CD4-positive, alpha-beta memory T cell (primary cell): Measurements from ENCODE around the gene CSPG4. TPM values are rescaled to one million over a fixed set of nuclear protein-coding genes. Genes with fewer than 3 reads are reported as not detected.
"Not testable (repeated sequence)": the region's sequence is repeated elsewhere in the genome, so short reads cannot be mapped to it uniquely, and the experiment has no call there.

Source experiments
- CTCF ChIA-PET: fragments of 350-600 bp; sonication (Branson Sonifier 250); formaldehyde crosslinking; loops from one replicate; lab custom pipeline; 2021; ENCODE audit warnings: inconsistent platforms; ENCODE audit not compliant: partially characterized antibody; lab: Charles Lee
- POLR2A ChIA-PET: fragments of 350-600 bp; sonication (Branson Sonifier 250); formaldehyde crosslinking; loops from one replicate; lab custom pipeline; 2021; ENCODE audit not compliant: partially characterized antibody; lab: Charles Lee
- DNase-seq, 5 donors: peaks; one replicate each; pipeline versions ENCODE4 v3.0.0 to v3.0.0-alpha.2; 2020 to 2022; ENCODE audit warnings: mixed read lengths in 1 of 5
- H3K27ac ChIP-seq: one replicate; pipeline ENCODE4 v1.7.0; 2013; ENCODE audit warnings: low read depth, low read length
- H3K27me3 ChIP-seq: 2 replicates; pipeline ENCODE4 v1.7.0; 2013; ENCODE audit warnings: mild to moderate bottlenecking, low read length, moderate library complexity; ENCODE audit not compliant: insufficient read depth
- H3K36me3 ChIP-seq: 2 replicates; pipeline ENCODE4 v1.7.0; 2013; ENCODE audit warnings: mild to moderate bottlenecking, low read length, moderate library complexity; ENCODE audit not compliant: insufficient read depth
- H3K4me1 ChIP-seq: 2 replicates; pipeline ENCODE4 v1.7.0; 2013; ENCODE audit warnings: mild to moderate bottlenecking, low read length, moderate library complexity; ENCODE audit not compliant: insufficient read depth
- H3K4me3 ChIP-seq, 2 donors: one replicate each; pipeline ENCODE4 v1.7.0; 2013; ENCODE audit warnings: low read length in 2 of 2, mild to moderate bottlenecking in 1 of 2
- H3K9me3 ChIP-seq, 2 donors: one replicate each; pipeline ENCODE4 v1.7.0; 2013; ENCODE audit warnings: low read length in 2 of 2, control low read depth in 1 of 2; ENCODE audit not compliant: control insufficient read depth in 1 of 2
- H3K27ac Mint-ChIP-seq, 7 donors: one replicate each; pipeline ENCODE4 v1.8.0; 2020 to 2021; ENCODE audit warnings: mixed read lengths in 7 of 7, mild to moderate bottlenecking in 6 of 7, inconsistent platforms in 3 of 7, moderate library complexity in 3 of 7
- H3K27me3 Mint-ChIP-seq, 2 donors: one replicate each; pipeline ENCODE4 v1.8.0; 2020 to 2021; ENCODE audit warnings: mixed read lengths in 2 of 2
- H3K36me3 Mint-ChIP-seq, 2 donors: one replicate each; pipeline ENCODE4 v1.8.0; 2020 to 2021; ENCODE audit warnings: mixed read lengths in 2 of 2, inconsistent platforms in 1 of 2, mild to moderate bottlenecking in 1 of 2
- H3K4me1 Mint-ChIP-seq, 4 donors: one replicate each; pipeline ENCODE4 v1.8.0; 2020 to 2021; ENCODE audit warnings: mixed read lengths in 4 of 4, mild to moderate bottlenecking in 1 of 4
- H3K4me3 Mint-ChIP-seq, 8 donors: one replicate each; pipeline ENCODE4 v1.8.0; 2020 to 2021; ENCODE audit warnings: mixed read lengths in 8 of 8, mild to moderate bottlenecking in 7 of 8, moderate library complexity in 6 of 8, inconsistent platforms in 3 of 8
- H3K9me3 Mint-ChIP-seq, 8 donors: one replicate each; pipeline ENCODE4 v1.8.0; 2020 to 2021; ENCODE audit warnings: mixed read lengths in 8 of 8, mild to moderate bottlenecking in 5 of 8, inconsistent platforms in 3 of 8, moderate library complexity in 1 of 8
- intact Hi-C: fragments of 100-400 bp; cut with micrococcal nuclease; formaldehyde crosslinking; loops from one replicate; pipeline ENCODE4 v1.15.1; 2023
- polyA plus RNA-seq, 2 donors: library from polyadenylated mRNA; unstranded; fragments of 300-500 nt; fragmentation: Illumina TruSeq; gene quantifications; one replicate each; pipeline ENCODE4 v1.2.3, GENCODE V29; 2021
- total RNA-seq, 2 experiments: library from RNA; stranded (reverse); gene quantifications; one replicate each; pipeline ENCODE4 v1.2.3, GENCODE V29; 2021

The CSPG4 gene
- total and polyA plus RNA-seq, 4 experiments from 2014 or later = not detected

- Mint-ChIP-seq H3K27ac (peak overlapping the region in 1 of 7 donors; percentile 3), H3K27me3 (peaks cover 3 to 12% of the 10 kb centered on the region in 2 donors), H3K9me3 (no peaks in the 10 kb centered on the region), H3K36me3 (no peaks in the 10 kb centered on the region), H3K4me1 (peaks cover 0 to 5% (median 1%) of the 10 kb centered on the region in 4 donors), H3K4me3 (no peak overlapping the region)
- no peaks in the 10 kb centered on the region for H3K27me3 ChIP-seq
- intact Hi-C loops = no loop called here
- no peak overlapping the region for H3K27ac ChIP-seq
- DNase-seq = no peak
- H3K36me3 ChIP-seq = no peaks in the 10 kb centered on the region
- ChIA-PET CTCF (no interaction called here), POLR2A (no interaction called here)
- H3K4me1 ChIP-seq = no peaks in the 10 kb centered on the region
- no peaks in the 10 kb centered on the region for H3K9me3 ChIP-seq
- H3K4me3 ChIP-seq = no peak overlapping the region
Observed at GRCh38 chr15:75718328-75718727, 5.7 kb upstream of the CSPG4 start.

- H3K4me3 Mint-ChIP-seq, H3K36me3 ChIP-seq, H3K4me3 ChIP-seq, H3K27ac Mint-ChIP-seq, H3K9me3 ChIP-seq, H3K4me1 ChIP-seq, H3K36me3 Mint-ChIP-seq, H3K27ac ChIP-seq, H3K27me3 ChIP-seq, CTCF ChIA-PET, intact Hi-C loops, DNase-seq, H3K4me1 Mint-ChIP-seq, POLR2A ChIA-PET, H3K9me3 Mint-ChIP-seq: not testable (repeated sequence)
- H3K27me3 Mint-ChIP-seq = peaks cover 5 to 16% of the 10 kb centered on the region in 2 donors
Observed at GRCh38 chr15:75717001-75717400, 4.4 kb upstream of the CSPG4 start.

- H3K27ac ChIP-seq, H3K9me3 Mint-ChIP-seq, H3K36me3 ChIP-seq, DNase-seq, H3K4me1 ChIP-seq, intact Hi-C loops, H3K27ac Mint-ChIP-seq, H3K27me3 ChIP-seq, POLR2A ChIA-PET, H3K4me3 ChIP-seq, H3K4me3 Mint-ChIP-seq, H3K4me1 Mint-ChIP-seq, H3K36me3 Mint-ChIP-seq, CTCF ChIA-PET, H3K9me3 ChIP-seq: not testable (repeated sequence)
- H3K27me3 Mint-ChIP-seq = peaks cover 7 to 19% of the 10 kb centered on the region in 2 donors
Observed at GRCh38 chr15:75716249-75716950, 3.8 kb upstream of the CSPG4 start.

- H3K9me3 Mint-ChIP-seq, CTCF ChIA-PET, H3K4me3 Mint-ChIP-seq, H3K4me3 ChIP-seq, H3K36me3 ChIP-seq, DNase-seq, H3K27ac ChIP-seq, H3K9me3 ChIP-seq, POLR2A ChIA-PET, H3K4me1 Mint-ChIP-seq, H3K27me3 ChIP-seq, intact Hi-C loops, H3K4me1 ChIP-seq, H3K36me3 Mint-ChIP-seq: not testable (repeated sequence)
- peaks cover 7 to 13% of the 10 kb centered on the region in 2 donors for H3K27me3 Mint-ChIP-seq
- H3K27ac Mint-ChIP-seq = peak overlapping the region in 1 of 7 donors; percentile 61
Observed at GRCh38 chr15:75715312-75715832, 2.7 kb upstream of the CSPG4 start.

GRCh38 chr15:75714195-75714594 lies 1.5 kb upstream of the CSPG4 start:
- intact Hi-C loops = no loop called here
- Mint-ChIP-seq H3K27me3 (peaks cover 7 to 13% of the 10 kb centered on the region in 2 donors), H3K4me1 (no peaks in the 10 kb centered on the region), H3K36me3 (no peaks in the 10 kb centered on the region), H3K9me3 (no peaks in the 10 kb centered on the region), H3K27ac (no peak overlapping the region), H3K4me3 (no peak overlapping the region)
- Histone ChIP-seq H3K27ac (no peak overlapping the region), H3K9me3 (no peaks in the 10 kb centered on the region), H3K36me3 (no peaks in the 10 kb centered on the region), H3K27me3 (no peaks in the 10 kb centered on the region), H3K4me3 (no peak overlapping the region), H3K4me1 (no peaks in the 10 kb centered on the region)
- no peak for DNase-seq
- CTCF ChIA-PET = no interaction called here
- POLR2A ChIA-PET = no interaction called here

- CTCF ChIA-PET = no interaction called here
Observed at GRCh38 chr15:75713338-75713895, 769 bp upstream of the CSPG4 start.

GRCh38 chr15:75711495-75711894 lies 1.2 kb downstream of the CSPG4 start:
- H3K36me3 Mint-ChIP-seq, POLR2A ChIA-PET, H3K4me1 ChIP-seq, H3K36me3 ChIP-seq, H3K27me3 ChIP-seq, H3K4me1 Mint-ChIP-seq, H3K9me3 ChIP-seq, CTCF ChIA-PET, H3K27ac Mint-ChIP-seq, H3K9me3 Mint-ChIP-seq, DNase-seq, H3K4me3 Mint-ChIP-seq, intact Hi-C loops, H3K4me3 ChIP-seq, H3K27ac ChIP-seq: not testable (repeated sequence)
- H3K27me3 Mint-ChIP-seq = peaks cover 7 to 13% of the 10 kb centered on the region in 2 donors

More at GRCh38 chr15:75713338-75713895, 769 bp upstream of the CSPG4 start:
- Histone ChIP-seq H3K27ac (no peak overlapping the region), H3K27me3 (no peaks in the 10 kb centered on the region), H3K4me1 (no peaks in the 10 kb centered on the region), H3K4me3 (no peak overlapping the region), H3K9me3 (no peaks in the 10 kb centered on the region), H3K36me3 (no peaks in the 10 kb centered on the region)
- POLR2A ChIA-PET = no interaction called here
- Mint-ChIP-seq H3K4me1 (no peaks in the 10 kb centered on the region), H3K9me3 (no peaks in the 10 kb centered on the region), H3K36me3 (no peaks in the 10 kb centered on the region), H3K27me3 (peaks cover 7 to 13% of the 10 kb centered on the region in 2 donors), H3K4me3 (no peak overlapping the region), H3K27ac (no peak overlapping the region)
- intact Hi-C loops = no loop called here
- DNase-seq = no peak
